Embryonic facial prominence (tissue), 1 donor: ENCODE measurements around the gene RWDD4.
"Not testable (repeated sequence)": the region's sequence is repeated elsewhere in the genome, so short reads cannot be mapped to it uniquely, and the experiment has no call there.

Experiments used
- DNase-seq: peaks from one replicate; pipeline ENCODE4 v3.0.0-alpha.2; 2016; ENCODE audit errors: extremely low spot score

The RWDD4 gene

GRCh38 chr4:183635741-183636140 lies 23.2 kb downstream of the RWDD4 start:
- no peak for DNase-seq

GRCh38 chr4:183635321-183635720 lies 23.7 kb downstream of the RWDD4 start:
- no peak for DNase-seq

DNA sequence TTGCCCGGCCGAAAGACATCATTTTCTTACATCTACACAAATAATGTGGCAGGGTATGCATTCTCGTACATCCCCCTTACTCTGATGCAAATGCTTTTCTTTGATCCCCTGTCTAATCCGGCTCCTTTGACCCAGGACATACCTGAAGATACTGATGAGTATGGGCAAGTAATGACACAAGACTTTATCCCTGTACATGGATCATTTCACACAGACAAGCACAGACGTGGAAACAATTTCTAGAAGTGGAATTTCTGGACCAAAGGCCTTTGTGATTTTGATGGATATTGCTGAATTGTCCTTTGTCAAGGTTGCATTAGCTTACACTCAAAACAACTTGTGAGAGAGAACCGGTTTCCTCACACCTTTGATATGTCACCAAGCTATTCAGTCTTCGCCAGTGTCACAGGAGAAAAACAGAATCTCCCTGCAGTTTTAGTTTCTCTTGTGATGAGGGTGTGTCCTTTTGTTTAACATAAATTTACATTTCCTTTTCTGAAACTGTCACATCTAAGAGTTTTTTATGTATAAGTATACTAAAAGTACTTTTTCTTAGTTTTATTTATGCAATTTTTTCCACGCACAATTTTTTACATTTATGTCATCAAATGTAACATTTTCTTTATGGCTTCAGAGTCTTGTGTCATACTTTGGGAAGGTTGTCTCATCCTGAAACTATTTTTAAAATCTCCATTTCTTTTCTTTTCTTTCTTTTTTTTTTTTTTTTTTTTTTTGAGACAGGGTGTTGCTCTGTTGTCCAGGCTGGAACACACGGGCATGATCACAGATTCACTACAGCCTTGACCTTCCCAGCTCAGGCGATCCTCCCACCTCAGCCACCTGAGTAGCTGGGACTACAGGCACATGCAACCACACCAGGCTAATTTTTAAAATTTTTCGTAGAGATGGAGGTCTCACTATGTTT lies 25.2 kb downstream of the RWDD4 start:
- no peak for DNase-seq

- DNase-seq, result no peak
Measured at GRCh38 chr4:183632689-183633088, 26.3 kb downstream of the RWDD4 start.

DNA sequence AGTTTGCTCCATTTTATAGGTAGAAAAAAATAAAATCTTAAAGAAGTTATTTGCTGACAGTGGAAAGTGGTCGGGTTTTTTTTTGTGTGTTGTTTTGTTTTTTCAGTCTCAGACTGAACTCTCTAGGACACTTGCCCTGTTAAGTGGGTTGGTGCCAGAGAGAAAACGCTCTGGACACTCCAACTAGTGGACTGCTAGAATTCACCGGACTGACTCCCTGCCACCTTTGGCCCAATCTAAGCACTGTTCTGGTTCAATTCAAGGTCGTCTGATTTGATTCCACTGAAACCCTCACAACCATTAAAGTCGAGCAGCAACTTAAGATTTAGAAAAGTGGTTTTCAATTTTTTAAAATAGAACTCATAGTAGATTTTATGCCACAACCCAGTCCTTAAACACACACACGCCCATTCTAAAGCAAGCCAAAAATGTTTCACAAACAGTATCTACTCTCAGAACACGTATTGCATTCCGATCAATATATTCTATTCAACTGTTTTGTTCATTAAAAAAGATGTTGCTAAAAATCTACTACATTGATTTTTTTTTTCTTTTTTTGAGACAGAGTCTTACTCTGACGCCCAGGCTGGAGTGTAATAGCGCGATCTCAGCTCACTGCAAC lies 27.3 kb downstream of the RWDD4 start:
- no peak for DNase-seq

- DNase-seq, result no peak
Measured at GRCh38 chr4:183627979-183628588, 30.9 kb downstream of the RWDD4 start.

- DNase-seq, result not testable (repeated sequence)
Measured at GRCh38 chr4:183627286-183627685, 31.7 kb downstream of the RWDD4 start.

GRCh38 chr4:183626168-183626567 lies 32.8 kb downstream of the RWDD4 start:
- no peak for DNase-seq

GRCh38 chr4:183624548-183624947 lies 34.4 kb downstream of the RWDD4 start:
- no peak for DNase-seq

GRCh38 chr4:183621875-183622274 lies 37.1 kb downstream of the RWDD4 start:
- no peak for DNase-seq

GRCh38 chr4:183620421-183620820 lies 38.6 kb downstream of the RWDD4 start:
- DNase-seq, result no peak

DNA sequence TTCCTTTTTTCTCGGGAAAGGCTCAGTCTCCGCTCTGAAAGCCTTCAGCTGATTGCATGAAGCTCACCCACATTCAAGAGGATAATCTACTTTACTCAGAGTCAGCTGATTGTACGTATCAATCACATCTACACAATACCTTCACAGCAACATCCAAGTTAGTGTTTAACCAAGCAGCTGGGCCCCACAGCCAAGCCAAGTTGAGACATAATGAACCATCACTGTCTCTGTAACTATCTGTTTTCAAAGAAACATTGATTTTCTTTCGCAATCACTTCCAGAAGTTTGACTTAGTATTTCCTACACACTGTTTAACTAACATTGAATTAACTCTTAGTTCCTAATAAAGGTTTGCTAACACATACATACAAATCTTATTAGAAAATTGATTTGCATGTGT lies 40.3 kb downstream of the RWDD4 start:
- DNase-seq, result no peak

DNA sequence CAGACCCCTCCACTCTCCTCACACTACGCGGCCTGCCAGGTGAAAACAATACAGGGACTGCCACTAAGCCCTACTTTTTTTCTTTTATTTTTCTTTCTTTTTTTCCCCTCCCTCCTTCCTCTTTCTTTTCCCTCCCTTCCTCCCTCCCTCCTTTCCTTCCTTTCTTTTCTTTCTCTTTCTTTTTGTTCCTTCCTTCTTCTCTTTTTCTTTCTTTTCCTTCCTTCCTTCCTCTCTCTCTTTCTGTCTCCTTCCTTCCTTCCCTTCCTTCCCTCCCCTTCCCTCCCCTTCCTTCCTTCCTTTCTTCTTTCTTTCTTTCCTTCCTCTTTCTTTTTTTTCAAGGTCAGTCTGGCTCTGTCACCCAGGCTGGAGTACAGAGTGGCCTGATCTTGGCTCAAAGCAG lies 41.9 kb downstream of the RWDD4 start:
- no peak for DNase-seq

GRCh38 chr4:183612329-183613250 lies 46.4 kb downstream of the RWDD4 start:
- DNase-seq, result no peak

DNA sequence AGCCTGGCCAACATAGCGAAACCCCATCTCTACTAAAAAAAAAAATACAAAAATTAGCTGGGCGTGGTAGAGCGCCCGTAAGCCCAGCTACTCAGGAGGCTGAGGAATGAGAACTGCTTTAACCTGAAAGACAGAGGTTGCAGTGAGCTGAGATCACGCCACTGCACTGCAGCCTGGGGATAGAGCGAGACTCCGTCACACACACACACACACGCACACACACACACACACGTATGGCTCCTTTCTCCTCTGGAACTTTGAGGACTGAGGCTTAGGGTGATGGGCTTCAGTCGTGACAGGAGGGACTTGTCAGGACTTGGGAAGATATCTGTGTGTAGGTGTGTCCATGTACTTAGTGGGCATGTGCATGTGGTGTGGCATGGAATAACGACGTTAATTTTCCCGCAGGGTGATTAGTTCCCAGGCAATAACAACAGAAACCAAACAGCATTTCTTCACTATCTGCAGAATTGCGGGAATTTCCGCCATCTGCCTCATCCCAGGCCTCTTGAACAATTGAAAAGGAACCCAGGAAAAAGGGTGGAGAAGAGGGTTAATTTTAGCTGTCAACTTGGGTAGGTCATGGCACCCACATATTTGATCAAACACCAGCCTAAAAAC lies 47.7 kb downstream of the RWDD4 start:
- DNase-seq, result no peak

DNA sequence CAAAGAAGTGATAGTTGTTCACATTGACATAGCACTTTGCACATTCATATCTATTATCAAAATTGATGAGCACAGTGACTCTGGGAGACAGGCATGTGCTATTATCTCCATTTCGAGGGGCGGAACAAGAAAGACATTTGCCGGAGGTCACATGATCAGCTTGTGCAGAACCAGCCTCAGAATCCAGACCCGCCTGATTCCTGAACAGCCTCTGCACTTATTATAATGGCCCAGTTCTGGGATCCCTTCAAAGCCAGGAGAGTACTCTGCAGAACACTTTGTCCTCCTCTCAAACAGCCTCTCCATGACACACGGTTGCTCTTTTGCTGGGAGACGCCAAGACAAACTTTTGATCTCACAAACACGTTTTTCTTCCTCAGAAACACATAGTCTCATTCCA lies 48.4 kb downstream of the RWDD4 start:
- DNase-seq, result no peak

- no peak for DNase-seq
Measured at GRCh38 chr4:183610033-183610432, 49.0 kb downstream of the RWDD4 start.

GRCh38 chr4:183609151-183609550 lies 49.8 kb downstream of the RWDD4 start:
- DNase-seq, result no peak

DNA sequence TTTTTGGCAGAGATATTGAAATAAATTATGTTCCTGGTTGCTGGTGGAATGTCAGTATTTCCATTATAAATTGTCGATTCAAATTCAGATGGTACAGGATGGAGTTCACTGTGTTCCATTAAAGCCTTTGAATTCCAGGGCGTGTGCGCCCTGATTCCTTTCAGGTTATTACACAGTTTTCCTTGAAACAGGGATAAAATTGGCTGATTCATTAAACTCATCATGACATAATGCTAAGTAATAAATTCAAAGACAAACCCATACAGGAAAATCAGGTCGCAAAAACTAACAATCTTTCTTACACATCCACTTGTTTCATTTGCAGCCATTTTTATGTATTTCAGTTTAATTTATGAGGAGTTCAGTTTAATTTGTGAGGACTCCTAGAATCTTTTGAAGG lies 51.1 kb downstream of the RWDD4 start:
- DNase-seq, result no peak

- no peak for DNase-seq
Measured at GRCh38 chr4:183602557-183603027, 56.4 kb downstream of the RWDD4 start.

GRCh38 chr4:183601381-183601780 lies 57.6 kb downstream of the RWDD4 start:
- DNase-seq, result no peak
